Tibial nerve (tissue), 4 donors: ENCODE data around the gene KIF3A.

Experiments used
- EP300 ChIP-seq, 2 donors: sonication (generic); formaldehyde crosslinking; IDR thresholded peaks; one replicate each; pipeline ENCODE4 v1.6.1; 2017; ENCODE audit warnings: antibody characterized with exemption in 2 of 2, mild to moderate bottlenecking in 1 of 2
- POLR2A ChIP-seq, 2 donors: fragments of 450-650 bp; IDR thresholded peaks; one replicate each; pipeline ENCODE4 v1.6.1; 2017; ENCODE audit warnings: antibody characterized with exemption in 2 of 2, mild to moderate bottlenecking in 2 of 2, moderate library complexity in 2 of 2
- TF ChIP-seq, protein P1 (sequence below), 5 experiments: fragments of 200-600 bp in 3 of 5; fragments of 450-650 bp in 2 of 5; sonication (generic) in 3 of 5; IDR thresholded peaks; one replicate each; pipeline ENCODE4 v1.5.1; 2016 to 2019; ENCODE audit warnings: antibody characterized with exemption in 5 of 5, mild to moderate bottlenecking in 3 of 5, moderate library complexity in 2 of 5

DNA sequence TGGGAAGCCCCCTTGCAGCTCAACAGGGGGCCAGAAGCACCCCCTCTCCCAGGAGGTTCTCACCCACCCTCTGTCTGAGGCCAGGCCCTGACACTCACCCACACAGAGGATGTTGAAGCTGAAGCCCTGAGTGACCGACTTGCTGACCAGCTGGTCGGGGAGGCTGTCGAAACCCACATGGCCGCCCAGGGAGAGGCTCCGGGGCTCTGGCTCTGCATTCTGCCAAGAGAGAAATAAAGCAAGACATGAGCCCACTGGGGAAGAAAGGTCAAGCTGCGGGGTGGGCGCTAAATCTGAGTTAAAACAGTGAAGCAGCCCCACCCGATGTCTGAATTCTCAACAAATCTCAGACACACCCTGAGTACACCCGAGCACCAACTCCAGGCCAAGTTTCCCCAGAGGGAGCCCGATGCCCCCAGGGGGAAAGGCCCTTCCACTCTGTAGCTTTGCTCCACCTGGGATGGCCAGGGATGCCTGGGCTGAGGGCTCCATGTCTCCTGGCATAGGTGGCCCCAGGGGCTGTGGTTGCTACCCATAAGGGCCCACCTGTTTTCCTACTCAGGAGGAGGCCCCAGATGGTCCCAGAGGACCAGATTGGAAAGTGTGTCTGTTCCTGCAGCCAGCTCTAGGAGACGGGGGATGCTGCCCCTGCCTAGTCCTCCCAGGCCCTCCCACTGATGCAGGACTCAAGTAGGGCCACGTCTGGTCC is 28.1 kb upstream of the KIF3A start:
- TF ChIP-seq, protein P1, sequence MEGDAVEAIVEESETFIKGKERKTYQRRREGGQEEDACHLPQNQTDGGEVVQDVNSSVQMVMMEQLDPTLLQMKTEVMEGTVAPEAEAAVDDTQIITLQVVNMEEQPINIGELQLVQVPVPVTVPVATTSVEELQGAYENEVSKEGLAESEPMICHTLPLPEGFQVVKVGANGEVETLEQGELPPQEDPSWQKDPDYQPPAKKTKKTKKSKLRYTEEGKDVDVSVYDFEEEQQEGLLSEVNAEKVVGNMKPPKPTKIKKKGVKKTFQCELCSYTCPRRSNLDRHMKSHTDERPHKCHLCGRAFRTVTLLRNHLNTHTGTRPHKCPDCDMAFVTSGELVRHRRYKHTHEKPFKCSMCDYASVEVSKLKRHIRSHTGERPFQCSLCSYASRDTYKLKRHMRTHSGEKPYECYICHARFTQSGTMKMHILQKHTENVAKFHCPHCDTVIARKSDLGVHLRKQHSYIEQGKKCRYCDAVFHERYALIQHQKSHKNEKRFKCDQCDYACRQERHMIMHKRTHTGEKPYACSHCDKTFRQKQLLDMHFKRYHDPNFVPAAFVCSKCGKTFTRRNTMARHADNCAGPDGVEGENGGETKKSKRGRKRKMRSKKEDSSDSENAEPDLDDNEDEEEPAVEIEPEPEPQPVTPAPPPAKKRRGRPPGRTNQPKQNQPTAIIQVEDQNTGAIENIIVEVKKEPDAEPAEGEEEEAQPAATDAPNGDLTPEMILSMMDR (IDR thresholded peaks at IDR 0.05), result no peak
- TF ChIP-seq POLR2A (IDR thresholded peaks at IDR 0.05) (no peak), EP300 (IDR thresholded peaks at IDR 0.05) (no peak)
